HG02588 (cell line): ENCODE data around the gene GOLGA5.

Source experiments
- ATAC-seq: cut with Tn5 transposase; IDR thresholded peaks from one replicate; pipeline ENCODE4 v1.9.1; 2021; ENCODE audit warnings: mild to moderate bottlenecking, moderate library complexity; ENCODE audit not compliant: unreplicated experiment

The GOLGA5 gene

DNA sequence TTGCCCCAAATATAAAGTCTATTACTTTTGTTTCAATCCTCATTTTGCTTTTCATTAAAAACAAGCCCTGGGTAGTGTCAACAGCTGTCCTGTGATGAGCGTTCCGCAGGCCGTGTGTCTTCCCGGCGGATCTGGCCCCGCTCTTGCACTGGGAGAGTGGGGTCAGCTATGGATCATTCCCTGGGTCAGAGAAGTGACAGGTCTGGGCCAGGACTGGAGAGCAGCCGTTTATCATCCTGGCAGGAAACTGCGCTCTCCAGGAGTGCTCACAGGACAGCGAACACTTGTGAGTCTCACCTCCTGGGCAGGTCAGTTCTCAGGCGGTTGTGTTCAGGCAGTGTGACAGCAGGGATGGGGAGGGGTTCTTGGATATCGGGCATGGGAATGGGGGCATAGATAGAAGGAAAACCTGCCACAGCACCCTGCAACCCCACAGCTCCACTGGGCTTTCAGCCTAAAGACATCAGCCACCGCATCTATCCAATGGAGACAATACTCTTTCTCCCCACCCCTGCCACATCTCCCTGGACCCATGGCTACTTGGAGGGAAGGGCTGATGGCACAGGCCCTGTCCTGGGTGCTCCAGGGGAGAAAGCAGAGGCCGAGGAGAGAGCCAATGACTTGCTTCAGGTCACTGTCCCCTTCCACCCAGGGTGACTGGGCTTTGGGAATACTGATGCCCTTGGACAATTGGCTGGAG is 81.0 kb downstream of the GOLGA5 start:
- no peak for ATAC-seq

GRCh38 chr14:92877757-92878431 is 83.8 kb downstream of the GOLGA5 start:
- no peak for ATAC-seq

GRCh38 chr14:92880351-92880750 is 86.2 kb downstream of the GOLGA5 start:
- ATAC-seq: no peak

- no peak for ATAC-seq
Observed at GRCh38 chr14:92880851-92881250, 86.7 kb downstream of the GOLGA5 start.

GRCh38 chr14:92883066-92883465 is 89.0 kb downstream of the GOLGA5 start:
- no peak for ATAC-seq

- no peak for ATAC-seq
Observed at GRCh38 chr14:92884410-92884809, 90.3 kb downstream of the GOLGA5 start.

DNA sequence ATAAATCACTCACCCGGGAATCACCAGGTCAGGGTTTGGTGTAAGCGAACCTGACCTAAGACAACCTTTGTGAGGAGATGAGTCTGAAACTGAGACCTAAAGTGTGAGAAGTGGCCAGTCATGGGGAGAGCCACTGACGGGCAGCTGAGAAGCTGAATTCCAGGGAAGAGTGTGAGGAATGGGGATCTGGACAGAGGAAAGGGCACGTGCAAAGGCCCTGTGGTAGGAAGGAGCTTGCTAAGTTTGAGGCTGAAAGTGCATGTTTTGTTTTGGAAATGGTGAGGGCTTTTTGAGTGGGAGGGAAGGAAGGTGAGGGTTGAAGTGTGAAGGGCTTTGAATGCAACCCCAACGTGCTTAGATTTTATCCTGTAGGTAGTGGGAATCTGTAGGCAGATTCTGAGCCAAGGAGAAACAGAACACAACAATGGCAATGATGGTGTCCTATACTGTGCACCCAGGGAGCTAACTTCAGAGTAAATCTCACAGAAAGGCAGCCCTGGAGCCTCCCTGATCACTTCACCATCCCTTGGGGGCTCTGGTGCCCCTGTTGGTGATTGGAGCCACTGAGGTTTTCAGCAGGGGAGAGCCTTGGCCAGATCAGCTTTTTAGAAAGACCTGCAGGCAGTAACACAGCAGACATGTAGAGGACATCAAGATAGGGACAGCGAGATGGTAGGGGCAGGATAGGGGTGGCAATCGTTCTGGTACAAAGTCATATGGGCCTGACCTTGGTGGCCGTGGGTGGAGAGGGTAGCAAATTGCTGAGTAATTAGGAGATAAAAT is 91.4 kb downstream of the GOLGA5 start:
- no peak for ATAC-seq

DNA sequence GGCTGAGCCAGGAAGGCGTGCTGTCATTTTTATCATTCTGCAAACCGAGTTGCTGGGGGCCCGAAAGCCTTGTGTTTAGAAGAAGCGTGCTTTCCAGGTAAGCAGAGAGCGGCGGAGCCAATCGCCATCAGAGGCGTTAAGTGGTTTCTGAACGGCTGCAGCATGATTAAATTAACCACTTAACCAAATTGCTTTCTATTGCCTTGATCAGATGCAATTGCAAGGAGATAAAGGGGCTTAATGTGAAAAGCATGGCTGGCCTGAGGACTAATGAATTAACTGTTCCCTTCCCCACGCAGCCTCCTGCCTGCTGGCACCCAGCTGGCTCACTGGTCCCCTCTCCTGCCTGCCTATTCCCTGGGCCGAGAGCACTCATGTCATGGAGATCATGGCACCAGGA is 92.2 kb downstream of the GOLGA5 start:
- ATAC-seq: no peak

DNA sequence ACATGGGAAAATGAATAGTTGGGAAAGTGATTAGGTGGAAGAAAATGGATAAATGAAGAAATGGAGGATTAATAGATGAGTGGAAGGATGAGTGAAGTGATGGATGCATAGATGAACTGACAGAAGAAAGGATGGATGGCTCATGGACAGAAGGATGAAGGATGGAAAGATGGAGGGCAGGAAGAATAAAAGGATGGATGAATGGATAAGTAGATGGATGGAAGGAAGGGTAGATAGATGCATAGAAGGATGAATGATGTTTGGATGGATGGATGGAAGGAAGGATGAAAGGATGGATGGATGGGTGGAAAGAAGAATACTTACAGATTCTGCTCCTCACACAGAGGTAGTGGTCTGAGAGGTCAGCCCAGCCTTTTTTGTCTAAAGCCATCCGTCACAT is 93.1 kb downstream of the GOLGA5 start:
- ATAC-seq: no peak

GRCh38 chr14:92888896-92889295 is 94.8 kb downstream of the GOLGA5 start:
- ATAC-seq: no peak
